HT1080 (cell line): Measurements from ENCODE around the gene CASD1. TPM values are rescaled to one million over a fixed set of nuclear protein-coding genes. Genes with fewer than 3 reads are reported as not detected.

Experiments
- DNase-seq: peaks from one replicate; pipeline ENCODE4 v3.0.0-alpha.2; 2015; ENCODE audit warnings: low read depth
- polyA plus RNA-seq, 2 experiments: library from polyadenylated mRNA; depleted of rRNA; stranded (reverse); fragments of >200 nt; gene quantifications; 2 replicates each; pipeline ENCODE4 v1.2.3, GENCODE V29; 2015
- total RNA-seq: library from RNA; depleted of rRNA; stranded (reverse); fragments of >200 nt; shearing (Covaris generic); gene quantifications from 2 replicates; pipeline ENCODE4 v1.2.3, GENCODE V29; 2014; rRNA removed

CASD1 gene
- 7.7 and 11.2 TPM in 2 replicates for total RNA-seq
- 6.3 and 8.4 TPM in 2 replicates for polyA plus RNA-seq (2015; cell fraction: cytosol; rRNA removed)
- polyA plus RNA-seq (2015; cell fraction: nucleus; rRNA removed), result 13.4 and 15.9 TPM in 2 replicates

- peak; percentile 7 for DNase-seq
Measured at GRCh38 chr7:94509264-94509886, at the start of gene CASD1. Gene CASD1, plus strand, starts transcription at chr7:94509809. Its CDS starts 276 bp downstream, at chr7:94510085.

- no peak for DNase-seq
Measured at GRCh38 chr7:94466516-94466915, 43.1 kb upstream of the CASD1 start.

GRCh38 chr7:94471604-94472003, 38.0 kb upstream of the CASD1 start:
- DNase-seq, result no peak

GRCh38 chr7:94472608-94473007, 37.0 kb upstream of the CASD1 start:
- no peak for DNase-seq

GRCh38 chr7:94476251-94476840, 33.3 kb upstream of the CASD1 start:
- DNase-seq, result no peak

GRCh38 chr7:94477878-94478277, 31.7 kb upstream of the CASD1 start:
- DNase-seq, result no peak

- DNase-seq, result no peak
Measured at GRCh38 chr7:94478648-94479214, 30.9 kb upstream of the CASD1 start.

GRCh38 chr7:94481279-94481678, 28.3 kb upstream of the CASD1 start:
- DNase-seq, result no peak

GRCh38 chr7:94482796-94483195, 26.8 kb upstream of the CASD1 start:
- no peak for DNase-seq

GRCh38 chr7:94483843-94484242, 25.8 kb upstream of the CASD1 start:
- no peak for DNase-seq

GRCh38 chr7:94486216-94486615, 23.4 kb upstream of the CASD1 start:
- DNase-seq, result no peak

- no peak for DNase-seq
Measured at GRCh38 chr7:94491410-94491809, 18.2 kb upstream of the CASD1 start.

GRCh38 chr7:94492601-94493000, 17.0 kb upstream of the CASD1 start:
- DNase-seq, result no peak

- DNase-seq, result no peak
Measured at GRCh38 chr7:94497874-94498670, 11.5 kb upstream of the CASD1 start.

- no peak for DNase-seq
Measured at GRCh38 chr7:94498918-94499317, 10.7 kb upstream of the CASD1 start.

GRCh38 chr7:94507462-94507861, 2.1 kb upstream of the CASD1 start:
- no peak for DNase-seq

- no peak for DNase-seq
Measured at GRCh38 chr7:94507962-94508361, 1.6 kb upstream of the CASD1 start.

GRCh38 chr7:94509887-94510581, 425 bp downstream of the CASD1 start:
- peak; percentile 65 for DNase-seq

GRCh38 chr7:94510582-94511496, 1.2 kb downstream of the CASD1 start:
- peak; percentile 49 for DNase-seq

GRCh38 chr7:94511718-94512117, 2.1 kb downstream of the CASD1 start:
- DNase-seq, result no peak
